MG63 (cell line): Measurements from ENCODE around the gene FAU. TPM values are rescaled to one million over a fixed set of nuclear protein-coding genes. Genes with fewer than 3 reads are reported as not detected.
"Not testable (repeated sequence)": the region's sequence is repeated elsewhere in the genome, so short reads cannot be mapped to it uniquely, and the experiment has no call there.

Experiments
- DNase-seq: peaks from one replicate; pipeline ENCODE4 v3.0.0-alpha.2; 2020
- H3K27me3 ChIP-seq: fragments of 250-450 bp; sonication (Bioruptor Pico); 2 replicates; pipeline ENCODE4 v1.5.1; 2020; ENCODE audit warnings: mild to moderate bottlenecking, moderate library complexity
- H3K36me3 ChIP-seq: fragments of 250-450 bp; sonication (Bioruptor Pico); 2 replicates; pipeline ENCODE4 v1.5.1; 2020; ENCODE audit warnings: mild to moderate bottlenecking, moderate library complexity
- H3K4me3 ChIP-seq: fragments of 250-450 bp; sonication (Bioruptor Pico); 2 replicates; pipeline ENCODE4 v1.5.1; 2020; ENCODE audit warnings: mild to moderate bottlenecking, moderate library complexity
- H3K9me3 ChIP-seq: fragments of 250-450 bp; sonication (Bioruptor Pico); 2 replicates; pipeline ENCODE4 v1.5.1; 2020; ENCODE audit warnings: mild to moderate bottlenecking, moderate library complexity
- total RNA-seq: library from RNA; depleted of rRNA; stranded (reverse); fragments of >200 nt; shearing (Covaris generic); gene quantifications from 2 replicates; pipeline ENCODE4 v1.2.3, GENCODE V29; 2014; ENCODE audit warnings: low replicate concordance

Gene FAU
- total RNA-seq, 1 experiment from 2014 or later = 283 TPM

- Histone ChIP-seq H3K27me3 (no peaks in the 10 kb centered on the region), H3K4me3 (no peak overlapping the region), H3K36me3 (peaks cover 52% of the 10 kb centered on the region), H3K9me3 (no peaks in the 10 kb centered on the region)
- no peak for DNase-seq
These were observed 6.5 kb upstream of the FAU start for GRCh38 chr11:65128182-65129145.

- Histone ChIP-seq H3K36me3 (peaks cover 48% of the 10 kb centered on the region), H3K27me3 (no peaks in the 10 kb centered on the region), H3K4me3 (no peak overlapping the region), H3K9me3 (no peaks in the 10 kb centered on the region)
- no peak for DNase-seq
These were observed 5.7 kb upstream of the FAU start for GRCh38 chr11:65127473-65128181.

GRCh38 chr11:65126624-65127274 is 4.8 kb upstream of the FAU start:
- DNase-seq = no peak
- H3K9me3 ChIP-seq = no peaks in the 10 kb centered on the region
- H3K27me3 ChIP-seq = no peaks in the 10 kb centered on the region
- peaks cover 41% of the 10 kb centered on the region for H3K36me3 ChIP-seq
- no peak overlapping the region for H3K4me3 ChIP-seq

GRCh38 chr11:65125197-65126056 is 3.5 kb upstream of the FAU start:
- peaks cover 47% of the 10 kb centered on the region for H3K36me3 ChIP-seq
- no peak overlapping the region for H3K4me3 ChIP-seq
- no peaks in the 10 kb centered on the region for H3K9me3 ChIP-seq
- DNase-seq = no peak
- H3K27me3 ChIP-seq = no peaks in the 10 kb centered on the region

GRCh38 chr11:65124480-65125196 is 2.7 kb upstream of the FAU start:
- no peaks in the 10 kb centered on the region for H3K27me3 ChIP-seq
- H3K4me3 ChIP-seq = no peak overlapping the region
- H3K36me3 ChIP-seq = peaks cover 52% of the 10 kb centered on the region
- DNase-seq = no peak
- no peaks in the 10 kb centered on the region for H3K9me3 ChIP-seq

- H3K4me3 ChIP-seq = peak overlapping the region; percentile 99
- H3K36me3 ChIP-seq = peaks cover 61% of the 10 kb centered on the region
- no peak for DNase-seq
- no peaks in the 10 kb centered on the region for H3K9me3 ChIP-seq
- H3K27me3 ChIP-seq = no peaks in the 10 kb centered on the region
These were observed 478 bp downstream of the FAU start for GRCh38 chr11:65121447-65121864.

- H3K27me3 ChIP-seq = no peaks in the 10 kb centered on the region
- DNase-seq = no peak
- no peaks in the 10 kb centered on the region for H3K9me3 ChIP-seq
- peak overlapping the region; percentile 99 for H3K4me3 ChIP-seq
- H3K36me3 ChIP-seq = peaks cover 67% of the 10 kb centered on the region
These were observed 1.1 kb downstream of the FAU start for GRCh38 chr11:65120831-65121230.

- no peak overlapping the region for H3K4me3 ChIP-seq
- peaks cover 70% of the 10 kb centered on the region for H3K36me3 ChIP-seq
- H3K27me3 ChIP-seq = no peaks in the 10 kb centered on the region
These were observed 2.3 kb downstream of the FAU start for GRCh38 chr11:65119670-65119995.

GRCh38 chr11:65118891-65119669 is 2.9 kb downstream of the FAU start:
- not testable (repeated sequence) for H3K9me3 ChIP-seq, DNase-seq, H3K4me3 ChIP-seq, H3K27me3 ChIP-seq
- H3K36me3 ChIP-seq = peaks cover 65% of the 10 kb centered on the region

More at GRCh38 chr11:65119670-65119995, 2.3 kb downstream of the FAU start:
- no peaks in the 10 kb centered on the region for H3K9me3 ChIP-seq
- no peak for DNase-seq

- Histone ChIP-seq H3K36me3 (peaks cover 60% of the 10 kb centered on the region), H3K4me3 (no peak overlapping the region; the same call in 1 of the 2 replicates), H3K9me3 (no peaks in the 10 kb centered on the region), H3K27me3 (no peaks in the 10 kb centered on the region)
- no peak for DNase-seq
These were observed 3.7 kb downstream of the FAU start for GRCh38 chr11:65118097-65118837.

- Histone ChIP-seq H3K27me3 (no peaks in the 10 kb centered on the region), H3K36me3 (peaks cover 56% of the 10 kb centered on the region), H3K4me3 (peak within 1 kb of the TSS; percentile 68), H3K9me3 (no peaks in the 10 kb centered on the region)
- peak; percentile 97 for DNase-seq
These were observed 4.5 kb downstream of the FAU start, which contains the start of gene ZNHIT2 for GRCh38 chr11:65117206-65118096. ZNHIT2 (minus strand) TSS chr11:65117701; CDS start chr11:65117653, 48 bp downstream.

GRCh38 chr11:65116370-65117205 is 5.3 kb downstream of the FAU start:
- peak overlapping the region; percentile 68 for H3K4me3 ChIP-seq
- no peaks in the 10 kb centered on the region for H3K9me3 ChIP-seq
- peaks cover 53% of the 10 kb centered on the region for H3K36me3 ChIP-seq
- DNase-seq = peak; percentile 62
- H3K27me3 ChIP-seq = no peaks in the 10 kb centered on the region
